WTC11 (cell line): ENCODE results near the gene TNFAIP2. TPM values are rescaled to one million over a fixed set of nuclear protein-coding genes. Genes with fewer than 3 reads are reported as not detected.

Source experiments
- ATAC-seq: fragments of 200-7000 bp; cut with Tn5 transposase; 2 replicates; pipeline ENCODE4 v1.10.0; 2021; ENCODE audit warnings: mild to moderate bottlenecking, moderate library complexity
- CTCF ChIA-PET: fragments of 300-600 bp; sonication (Branson Sonifier 250); formaldehyde crosslinking; loops from one replicate; lab custom pipeline; 2021; ENCODE audit warnings: antibody characterized with exemption; lab: Charles Lee
- POLR2A ChIA-PET: fragments of 350-600 bp; sonication (Branson Sonifier 250); formaldehyde crosslinking; loops from one replicate; lab custom pipeline; 2021; ENCODE audit warnings: antibody characterized with exemption; lab: Charles Lee
- DNase-seq: peaks from one replicate; pipeline ENCODE4 v3.0.0; 2021; ENCODE audit warnings: low spot score
- H3K27ac Mint-ChIP-seq: 2 replicates; pipeline ENCODE4 v1.8.0; 2021; ENCODE audit warnings: mixed read lengths
- H3K27me3 Mint-ChIP-seq: 2 replicates; pipeline ENCODE4 v1.8.0; 2021; ENCODE audit warnings: low read depth, mild to moderate bottlenecking, moderate library complexity, mixed read lengths
- H3K36me3 Mint-ChIP-seq: 2 replicates; pipeline ENCODE4 v1.8.0; 2021; ENCODE audit warnings: mixed read lengths
- H3K4me1 Mint-ChIP-seq: 2 replicates; pipeline ENCODE4 v1.8.0; 2022; ENCODE audit warnings: mixed read lengths
- H3K4me3 Mint-ChIP-seq: 2 replicates; pipeline ENCODE4 v1.8.0; 2021; ENCODE audit warnings: mild to moderate bottlenecking, moderate library complexity, mixed read lengths
- H3K9me3 Mint-ChIP-seq: 2 replicates; pipeline ENCODE4 v1.8.0; 2021; ENCODE audit warnings: mixed read lengths
- CBFB ChIP-seq: sonication (generic); formaldehyde crosslinking; IDR thresholded peaks from 2 replicates; pipeline ENCODE4 v1.8.1; 2022; ENCODE audit warnings: mild to moderate bottlenecking, low read depth, missing genetic modification reagents
- ELF4 ChIP-seq: sonication (generic); formaldehyde crosslinking; IDR thresholded peaks from 2 replicates; pipeline ENCODE4 v1.8.1; 2022; ENCODE audit warnings: low read depth, mild to moderate bottlenecking, moderate library complexity, missing genetic modification reagents
- ESRRA ChIP-seq: sonication (generic); formaldehyde crosslinking; IDR thresholded peaks from 2 replicates; pipeline ENCODE4 v1.8.1; 2022; ENCODE audit warnings: mild to moderate bottlenecking, missing genetic modification reagents, borderline replicate concordance
- GTF2I ChIP-seq: fragments of 250-450 bp; sonication (Bioruptor Pico); conservative IDR thresholded peaks from 2 replicates; pipeline ENCODE4 v1.4.0; 2021; ENCODE audit warnings: mild to moderate bottlenecking
- IRF2 ChIP-seq: sonication (generic); formaldehyde crosslinking; IDR thresholded peaks from 2 replicates; pipeline ENCODE4 v1.8.0; 2022; ENCODE audit warnings: low read depth, missing genetic modification reagents, borderline replicate concordance
- JAZF1 ChIP-seq: fragments of 250-450 bp; sonication (Bioruptor Pico); IDR thresholded peaks from 2 replicates; pipeline ENCODE4 v1.9.0; 2021; ENCODE audit warnings: moderate library complexity, mild to moderate bottlenecking, inconsistent platforms
- JUN ChIP-seq: sonication (generic); formaldehyde crosslinking; IDR thresholded peaks from 2 replicates; pipeline ENCODE4 v1.8.0; 2023; ENCODE audit warnings: mild to moderate bottlenecking, missing genetic modification reagents
- MLX ChIP-seq: sonication (generic); formaldehyde crosslinking; IDR thresholded peaks from 2 replicates; pipeline ENCODE4 v1.8.1; 2023; ENCODE audit warnings: mild to moderate bottlenecking, missing genetic modification reagents, moderate library complexity
- SOX15 ChIP-seq: fragments of 250-450 bp; sonication (Bioruptor Pico); IDR thresholded peaks from 2 replicates; pipeline ENCODE4 v1.9.0; 2021; ENCODE audit warnings: mild to moderate bottlenecking
- ZNF396 ChIP-seq: fragments of 250-450 bp; sonication (Bioruptor Pico); IDR thresholded peaks from 2 replicates; pipeline ENCODE4 v1.8.0; 2021; ENCODE audit warnings: mild to moderate bottlenecking, moderate library complexity, borderline replicate concordance
- ZNF416 ChIP-seq: fragments of 250-450 bp; sonication (Bioruptor Pico); IDR thresholded peaks from 2 replicates; pipeline ENCODE4 v1.9.0; 2021; ENCODE audit warnings: mild to moderate bottlenecking, inconsistent platforms
- ZNF512 ChIP-seq: sonication (generic); formaldehyde crosslinking; IDR thresholded peaks from 2 replicates; pipeline ENCODE4 v1.8.1; 2022; ENCODE audit warnings: missing genetic modification reagents, borderline replicate concordance
- ZNF671 ChIP-seq: fragments of 250-450 bp; sonication (Bioruptor Pico); IDR thresholded peaks from 2 replicates; pipeline ENCODE4 v1.8.0; 2021; ENCODE audit warnings: mild to moderate bottlenecking
- total RNA-seq: library from RNA; stranded (reverse); gene quantifications from 3 replicates; pipeline ENCODE4 v1.2.3, GENCODE V29; 2021
- TF ChIP-seq, protein P1 (sequence below): sonication (generic); formaldehyde crosslinking; conservative IDR thresholded peaks from 2 replicates; pipeline ENCODE4 v1.8.1; 2023; ENCODE audit warnings: mild to moderate bottlenecking, low read depth, missing genetic modification reagents, moderate library complexity
- TF ChIP-seq, protein P2 (sequence below): sonication (generic); formaldehyde crosslinking; IDR thresholded peaks from 2 replicates; pipeline ENCODE4 v1.8.1; 2023; ENCODE audit warnings: mild to moderate bottlenecking, moderate library complexity, missing genetic modification reagents
- TF ChIP-seq, protein P3 (sequence below): fragments of 250-450 bp; sonication (Bioruptor Pico); IDR thresholded peaks from 2 replicates; pipeline ENCODE4 v2.1.2; 2022; ENCODE audit warnings: mild to moderate bottlenecking, moderate library complexity
- TF ChIP-seq, protein P4 (sequence below): sonication (generic); formaldehyde crosslinking; IDR thresholded peaks from 2 replicates; pipeline ENCODE4 v1.8.1; 2022; ENCODE audit warnings: mild to moderate bottlenecking, missing genetic modification reagents, moderate library complexity, borderline replicate concordance
- TF ChIP-seq, protein P5 (sequence below): sonication (generic); formaldehyde crosslinking; IDR thresholded peaks from 2 replicates; pipeline ENCODE4 v1.8.0; 2023; ENCODE audit warnings: missing genetic modification reagents

The TNFAIP2 gene
- total RNA-seq, 1 experiment from 2014 or later = 24.1 TPM

- no peak for DNase-seq
- ChIA-PET CTCF (interaction anchor here (0.7 to 1.9 kb wide), 2 partner anchors 22 to 228 kb away, joined by 3 to 6 read pairs; no protein-coding TSS in a partner anchor), POLR2A (no interaction called here)
- Mint-ChIP-seq H3K4me3 (no peak overlapping the region), H3K9me3 (peaks cover 19% of the 10 kb centered on the region), H3K27me3 (peaks cover 4% of the 10 kb centered on the region; the same call in 1 of the 2 replicates)
- TF ChIP-seq IRF2 (CRISPR knock-in tag) (no peak), GTF2I (CRISPR knock-in tag) (no peak), SOX15 (CRISPR knock-in tag) (no peak), ZNF512 (no peak), MLX (no peak), JUN (CRISPR knock-in tag) (no peak)
- TF ChIP-seq, protein P1, sequence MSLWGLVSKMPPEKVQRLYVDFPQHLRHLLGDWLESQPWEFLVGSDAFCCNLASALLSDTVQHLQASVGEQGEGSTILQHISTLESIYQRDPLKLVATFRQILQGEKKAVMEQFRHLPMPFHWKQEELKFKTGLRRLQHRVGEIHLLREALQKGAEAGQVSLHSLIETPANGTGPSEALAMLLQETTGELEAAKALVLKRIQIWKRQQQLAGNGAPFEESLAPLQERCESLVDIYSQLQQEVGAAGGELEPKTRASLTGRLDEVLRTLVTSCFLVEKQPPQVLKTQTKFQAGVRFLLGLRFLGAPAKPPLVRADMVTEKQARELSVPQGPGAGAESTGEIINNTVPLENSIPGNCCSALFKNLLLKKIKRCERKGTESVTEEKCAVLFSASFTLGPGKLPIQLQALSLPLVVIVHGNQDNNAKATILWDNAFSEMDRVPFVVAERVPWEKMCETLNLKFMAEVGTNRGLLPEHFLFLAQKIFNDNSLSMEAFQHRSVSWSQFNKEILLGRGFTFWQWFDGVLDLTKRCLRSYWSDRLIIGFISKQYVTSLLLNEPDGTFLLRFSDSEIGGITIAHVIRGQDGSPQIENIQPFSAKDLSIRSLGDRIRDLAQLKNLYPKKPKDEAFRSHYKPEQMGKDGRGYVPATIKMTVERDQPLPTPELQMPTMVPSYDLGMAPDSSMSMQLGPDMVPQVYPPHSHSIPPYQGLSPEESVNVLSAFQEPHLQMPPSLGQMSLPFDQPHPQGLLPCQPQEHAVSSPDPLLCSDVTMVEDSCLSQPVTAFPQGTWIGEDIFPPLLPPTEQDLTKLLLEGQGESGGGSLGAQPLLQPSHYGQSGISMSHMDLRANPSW (CRISPR knock-in tag) = no peak
- TF ChIP-seq, protein P2, sequence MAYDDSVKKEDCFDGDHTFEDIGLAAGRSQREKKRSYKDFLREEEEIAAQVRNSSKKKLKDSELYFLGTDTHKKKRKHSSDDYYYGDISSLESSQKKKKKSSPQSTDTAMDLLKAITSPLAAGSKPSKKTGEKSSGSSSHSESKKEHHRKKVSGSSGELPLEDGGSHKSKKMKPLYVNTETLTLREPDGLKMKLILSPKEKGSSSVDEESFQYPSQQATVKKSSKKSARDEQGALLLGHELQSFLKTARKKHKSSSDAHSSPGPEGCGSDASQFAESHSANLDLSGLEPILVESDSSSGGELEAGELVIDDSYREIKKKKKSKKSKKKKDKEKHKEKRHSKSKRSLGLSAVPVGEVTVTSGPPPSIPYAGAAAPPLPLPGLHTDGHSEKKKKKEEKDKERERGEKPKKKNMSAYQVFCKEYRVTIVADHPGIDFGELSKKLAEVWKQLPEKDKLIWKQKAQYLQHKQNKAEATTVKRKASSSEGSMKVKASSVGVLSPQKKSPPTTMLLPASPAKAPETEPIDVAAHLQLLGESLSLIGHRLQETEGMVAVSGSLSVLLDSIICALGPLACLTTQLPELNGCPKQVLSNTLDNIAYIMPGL = no peak
- TF ChIP-seq, protein P3, sequence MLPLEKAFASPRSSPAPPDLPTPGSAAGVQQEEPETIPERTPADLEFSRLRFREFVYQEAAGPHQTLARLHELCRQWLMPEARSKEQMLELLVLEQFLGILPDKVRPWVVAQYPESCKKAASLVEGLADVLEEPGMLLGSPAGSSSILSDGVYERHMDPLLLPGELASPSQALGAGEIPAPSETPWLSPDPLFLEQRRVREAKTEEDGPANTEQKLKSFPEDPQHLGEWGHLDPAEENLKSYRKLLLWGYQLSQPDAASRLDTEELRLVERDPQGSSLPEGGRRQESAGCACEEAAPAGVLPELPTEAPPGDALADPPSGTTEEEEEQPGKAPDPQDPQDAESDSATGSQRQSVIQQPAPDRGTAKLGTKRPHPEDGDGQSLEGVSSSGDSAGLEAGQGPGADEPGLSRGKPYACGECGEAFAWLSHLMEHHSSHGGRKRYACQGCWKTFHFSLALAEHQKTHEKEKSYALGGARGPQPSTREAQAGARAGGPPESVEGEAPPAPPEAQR = no peak
- TF ChIP-seq, all 79 proteins: peak for 0
- no peaks in the 10 kb centered on the region for H3K36me3 Mint-ChIP-seq
- no peaks in the 10 kb centered on the region; the same call in 1 of the 2 replicates for H3K4me1 Mint-ChIP-seq
- H3K27ac Mint-ChIP-seq = no peak overlapping the region
- ATAC-seq = no peak
These were observed 39.9 kb downstream of the TNFAIP2 start for GRCh38 chr14:103163199-103163598.

DNA sequence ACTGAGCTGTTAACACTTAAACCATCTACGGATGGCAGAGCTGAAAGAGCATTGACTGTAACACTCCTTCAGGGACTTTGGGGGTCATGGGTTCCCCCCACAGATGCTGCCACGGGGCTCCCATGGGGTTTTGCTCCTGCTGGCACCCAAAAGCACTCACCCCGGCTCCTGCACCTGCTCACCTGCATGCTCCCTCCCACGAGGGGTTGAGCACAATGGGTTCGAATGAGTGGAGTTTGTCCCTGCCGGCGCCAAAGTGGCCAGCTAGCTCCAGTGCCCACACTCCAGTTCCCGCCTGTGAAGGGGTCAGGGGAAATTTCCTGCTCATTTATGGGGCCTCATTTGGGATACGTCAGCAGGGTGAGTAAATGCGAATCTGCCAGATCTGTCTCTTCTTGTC lies 40.7 kb downstream of the TNFAIP2 start:
- H3K9me3 Mint-ChIP-seq = peaks cover 26% of the 10 kb centered on the region
- TF ChIP-seq, protein P1 (CRISPR knock-in tag) = no peak
- TF ChIP-seq IRF2 (CRISPR knock-in tag) = no peak
- no peak for TF ChIP-seq ZNF671
- no peak for TF ChIP-seq ZNF396 (CRISPR knock-in tag)
- TF ChIP-seq, protein P4, sequence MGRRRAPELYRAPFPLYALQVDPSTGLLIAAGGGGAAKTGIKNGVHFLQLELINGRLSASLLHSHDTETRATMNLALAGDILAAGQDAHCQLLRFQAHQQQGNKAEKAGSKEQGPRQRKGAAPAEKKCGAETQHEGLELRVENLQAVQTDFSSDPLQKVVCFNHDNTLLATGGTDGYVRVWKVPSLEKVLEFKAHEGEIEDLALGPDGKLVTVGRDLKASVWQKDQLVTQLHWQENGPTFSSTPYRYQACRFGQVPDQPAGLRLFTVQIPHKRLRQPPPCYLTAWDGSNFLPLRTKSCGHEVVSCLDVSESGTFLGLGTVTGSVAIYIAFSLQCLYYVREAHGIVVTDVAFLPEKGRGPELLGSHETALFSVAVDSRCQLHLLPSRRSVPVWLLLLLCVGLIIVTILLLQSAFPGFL (CRISPR knock-in tag) = no peak
- TF ChIP-seq, protein P5, sequence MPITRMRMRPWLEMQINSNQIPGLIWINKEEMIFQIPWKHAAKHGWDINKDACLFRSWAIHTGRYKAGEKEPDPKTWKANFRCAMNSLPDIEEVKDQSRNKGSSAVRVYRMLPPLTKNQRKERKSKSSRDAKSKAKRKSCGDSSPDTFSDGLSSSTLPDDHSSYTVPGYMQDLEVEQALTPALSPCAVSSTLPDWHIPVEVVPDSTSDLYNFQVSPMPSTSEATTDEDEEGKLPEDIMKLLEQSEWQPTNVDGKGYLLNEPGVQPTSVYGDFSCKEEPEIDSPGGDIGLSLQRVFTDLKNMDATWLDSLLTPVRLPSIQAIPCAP (CRISPR knock-in tag) = no peak
- TF ChIP-seq CBFB (CRISPR knock-in tag) = no peak
- no peak for TF ChIP-seq ELF4 (CRISPR knock-in tag)
- TF ChIP-seq JAZF1 (CRISPR knock-in tag) = no peak
- no peak for TF ChIP-seq ZNF416 (CRISPR knock-in tag)
- no peak for TF ChIP-seq ESRRA
- TF ChIP-seq, protein P2 = no peak

More for the DNA sequence above, 40.7 kb downstream of the TNFAIP2 start:
- no peaks in the 10 kb centered on the region; the same call in 1 of the 2 replicates for H3K4me1 Mint-ChIP-seq
- no peak for DNase-seq
- H3K27me3 Mint-ChIP-seq = peaks cover 4% of the 10 kb centered on the region; the same call in 1 of the 2 replicates
- ChIA-PET POLR2A (no interaction called here), CTCF (interaction anchor here (0.7 to 1.9 kb wide), 2 partner anchors 23 to 227 kb away, joined by 3 to 6 read pairs; no protein-coding TSS in a partner anchor)
- no peak overlapping the region for H3K27ac Mint-ChIP-seq
- no peaks in the 10 kb centered on the region for H3K36me3 Mint-ChIP-seq
- ATAC-seq = no peak
- H3K4me3 Mint-ChIP-seq = no peak overlapping the region
